A549 (cell line): ENCODE measurements around the gene ZNF100.

ENCODE experiments used
- ATOH8 ChIP-seq: fragments of 250-450 bp; sonication (Bioruptor Pico); IDR thresholded peaks from 2 replicates; pipeline ENCODE4 v1.5.0; 2020; ENCODE audit warnings: low read depth, mild to moderate bottlenecking, moderate library complexity
- BHLHE40 ChIP-seq: IDR thresholded peaks from 2 replicates; pipeline ENCODE4 v1.6.1; 2012; ENCODE audit warnings: low read depth, low read length, inconsistent platforms
- CBX2 ChIP-seq: fragments of 200-600 bp; sonication (generic); IDR thresholded peaks from 2 replicates; pipeline ENCODE4 v1.6.1; 2016; ENCODE audit warnings: low read depth, mild to moderate bottlenecking, borderline replicate concordance
- CTCF ChIP-seq: fragments of >200 bp; sonication (Bioruptor Twin); formaldehyde crosslinking; IDR thresholded peaks from 3 replicates; pipeline ENCODE4 v1.5.1; 2016
- ELK1 ChIP-seq: fragments of 150-350 bp; IDR thresholded peaks from 2 replicates; pipeline ENCODE4 v1.6.1; 2014; ENCODE audit warnings: low read depth, mild to moderate bottlenecking, low read length
- FOSL2 ChIP-seq, 2 experiments: fragments of 450-650 bp in 1 of 2; fragments of >200 bp in 1 of 2; sonication (Bioruptor Twin) in 1 of 2; formaldehyde crosslinking; IDR thresholded peaks; 2 replicates each; pipeline versions ENCODE4 v1.5.0 to v1.6.1; 2016 to 2020; ENCODE audit warnings: mild to moderate bottlenecking in 1 of 2, moderate library complexity in 1 of 2
- HDAC2 ChIP-seq: fragments of 200-600 bp; sonication (generic); IDR thresholded peaks from 2 replicates; pipeline ENCODE4 v1.6.1; 2016
- JUNB ChIP-seq: fragments of >200 bp; sonication (Bioruptor Twin); formaldehyde crosslinking; IDR thresholded peaks from 2 replicates; pipeline ENCODE4 v1.6.1; 2016
- KDM1A ChIP-seq: fragments of 200-600 bp; sonication (generic); IDR thresholded peaks from 2 replicates; pipeline ENCODE4 v1.6.1; 2016; ENCODE audit warnings: low read depth, mild to moderate bottlenecking
- KDM5A ChIP-seq: fragments of 200-600 bp; sonication (generic); IDR thresholded peaks from 2 replicates; pipeline ENCODE4 v1.6.1; 2016; ENCODE audit warnings: antibody characterized with exemption, mild to moderate bottlenecking
- POLR2A ChIP-seq: IDR thresholded peaks from 2 replicates; pipeline ENCODE4 v1.6.1; 2012; ENCODE audit warnings: mild to moderate bottlenecking, low read length
- TFCP2L1 ChIP-seq: fragments of 250-450 bp; sonication (Bioruptor Pico); IDR thresholded peaks from 2 replicates; pipeline ENCODE4 v1.5.0; 2021; ENCODE audit warnings: mild to moderate bottlenecking
- TF ChIP-seq, protein P1 (sequence below): IDR thresholded peaks from 2 replicates; pipeline ENCODE4 v1.6.1; 2012
- TF ChIP-seq, protein P2 (sequence below): IDR thresholded peaks from 2 replicates; pipeline ENCODE4 v1.6.1; 2012

DNA sequence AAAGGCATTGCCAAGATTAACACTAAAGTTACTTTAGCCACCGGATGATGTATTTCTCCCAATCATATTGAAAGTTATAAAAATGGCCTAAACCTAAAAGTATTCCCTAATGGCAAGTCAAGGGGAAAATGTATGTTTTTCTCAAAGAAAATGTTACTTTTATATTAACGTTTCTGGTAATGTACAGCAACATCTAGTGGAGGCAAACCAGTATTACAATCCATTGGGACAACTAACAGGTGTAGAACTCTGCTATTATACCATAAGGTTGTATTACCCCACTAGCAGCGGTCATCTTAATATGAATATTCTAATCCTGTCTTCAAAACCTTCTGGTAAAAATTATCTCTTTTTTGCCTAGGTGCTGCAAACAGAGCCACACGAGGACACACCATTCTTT, 69.2 kb downstream of the ZNF100 start:
- TF ChIP-seq CTCF: no peak
- TF ChIP-seq, protein P1, sequence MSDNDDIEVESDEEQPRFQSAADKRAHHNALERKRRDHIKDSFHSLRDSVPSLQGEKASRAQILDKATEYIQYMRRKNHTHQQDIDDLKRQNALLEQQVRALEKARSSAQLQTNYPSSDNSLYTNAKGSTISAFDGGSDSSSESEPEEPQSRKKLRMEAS: no peak
- no peak for TF ChIP-seq ATOH8
- no peak for TF ChIP-seq HDAC2
- TF ChIP-seq JUNB: no peak
- TF ChIP-seq POLR2A: no peak
- TF ChIP-seq ELK1: no peak
- no peak for TF ChIP-seq FOSL2 (IDR thresholded peaks at IDR 0.05)
- TF ChIP-seq FOSL2 (CRISPR knock-in tag; IDR thresholded peaks at IDR 0.05): no peak
- TF ChIP-seq KDM5A: no peak
- TF ChIP-seq, protein P2, sequence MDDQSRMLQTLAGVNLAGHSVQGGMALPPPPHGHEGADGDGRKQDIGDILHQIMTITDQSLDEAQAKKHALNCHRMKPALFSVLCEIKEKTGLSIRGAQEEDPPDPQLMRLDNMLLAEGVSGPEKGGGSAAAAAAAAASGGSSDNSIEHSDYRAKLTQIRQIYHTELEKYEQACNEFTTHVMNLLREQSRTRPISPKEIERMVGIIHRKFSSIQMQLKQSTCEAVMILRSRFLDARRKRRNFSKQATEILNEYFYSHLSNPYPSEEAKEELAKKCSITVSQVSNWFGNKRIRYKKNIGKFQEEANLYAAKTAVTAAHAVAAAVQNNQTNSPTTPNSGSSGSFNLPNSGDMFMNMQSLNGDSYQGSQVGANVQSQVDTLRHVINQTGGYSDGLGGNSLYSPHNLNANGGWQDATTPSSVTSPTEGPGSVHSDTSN: no peak
- TF ChIP-seq KDM1A: no peak
- TF ChIP-seq TFCP2L1 (CRISPR knock-in tag): no peak
- no peak for TF ChIP-seq CBX2
- no peak for TF ChIP-seq BHLHE40
